ENCODE data around the gene CCSER1. TPM values are rescaled to one million over a fixed set of nuclear protein-coding genes. Genes with fewer than 3 reads are reported as not detected.

Gene CCSER1
- total RNA-seq, 1 experiment from 2014 or later: 4.1 TPM

DNA sequence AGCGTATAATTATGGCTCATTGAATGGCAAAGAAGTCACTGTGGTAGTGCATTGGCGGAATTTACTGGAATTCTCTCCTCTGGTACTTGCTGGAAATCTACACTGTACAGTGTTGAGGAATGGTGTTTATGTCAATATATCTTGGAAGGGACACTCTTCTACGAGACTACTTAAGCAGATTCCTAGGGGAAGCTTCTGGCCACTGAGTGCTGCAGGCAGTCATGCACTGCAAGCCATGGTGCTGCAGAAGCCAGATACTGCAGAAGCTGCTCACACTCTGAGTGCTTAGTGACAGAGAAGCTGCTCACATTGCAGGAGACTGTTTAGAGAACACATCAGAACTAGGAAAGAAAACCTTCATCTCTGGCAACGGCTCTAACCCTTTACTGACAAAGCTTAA, 725.0 kb downstream of the CCSER1 start:
- Histone ChIP-seq H3K4me1 (no peaks in the 10 kb centered on the region), H3K4me3 (ENCODE audit: low read depth, low read length) (no peak overlapping the region), H3K9me3 (no peaks in the 10 kb centered on the region), H3K36me3 (ENCODE audit: control insufficient read depth, insufficient read depth, low read length) (no peaks in the 10 kb centered on the region), H3K27me3 (replicated peaks; ENCODE audit: control insufficient read depth, insufficient read depth, low read length) (no peaks in the 10 kb centered on the region)
- TF ChIP-seq, protein P1, sequence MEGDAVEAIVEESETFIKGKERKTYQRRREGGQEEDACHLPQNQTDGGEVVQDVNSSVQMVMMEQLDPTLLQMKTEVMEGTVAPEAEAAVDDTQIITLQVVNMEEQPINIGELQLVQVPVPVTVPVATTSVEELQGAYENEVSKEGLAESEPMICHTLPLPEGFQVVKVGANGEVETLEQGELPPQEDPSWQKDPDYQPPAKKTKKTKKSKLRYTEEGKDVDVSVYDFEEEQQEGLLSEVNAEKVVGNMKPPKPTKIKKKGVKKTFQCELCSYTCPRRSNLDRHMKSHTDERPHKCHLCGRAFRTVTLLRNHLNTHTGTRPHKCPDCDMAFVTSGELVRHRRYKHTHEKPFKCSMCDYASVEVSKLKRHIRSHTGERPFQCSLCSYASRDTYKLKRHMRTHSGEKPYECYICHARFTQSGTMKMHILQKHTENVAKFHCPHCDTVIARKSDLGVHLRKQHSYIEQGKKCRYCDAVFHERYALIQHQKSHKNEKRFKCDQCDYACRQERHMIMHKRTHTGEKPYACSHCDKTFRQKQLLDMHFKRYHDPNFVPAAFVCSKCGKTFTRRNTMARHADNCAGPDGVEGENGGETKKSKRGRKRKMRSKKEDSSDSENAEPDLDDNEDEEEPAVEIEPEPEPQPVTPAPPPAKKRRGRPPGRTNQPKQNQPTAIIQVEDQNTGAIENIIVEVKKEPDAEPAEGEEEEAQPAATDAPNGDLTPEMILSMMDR (IDR thresholded peaks at IDR 0.05; ENCODE audit: insufficient read depth in 1 of 2, low read depth in 1 of 2, low read length in 1 of 2, severe bottlenecking in 1 of 2, unreplicated experiment in 1 of 2): no peak
- no TSS peak for BruUV-seq (replicated peaks)
- Mint-ChIP-seq H3K4me1 (ENCODE audit: low read depth, unreplicated experiment) (no peaks in the 10 kb centered on the region), H3K4me3 (ENCODE audit: unreplicated experiment) (no peak overlapping the region), H3K27ac (ENCODE audit: unreplicated experiment) (no peak overlapping the region), H3K27me3 (ENCODE audit: insufficient read depth, unreplicated experiment) (no peaks in the 10 kb centered on the region), H3K9me3 (ENCODE audit: unreplicated experiment) (no peaks in the 10 kb centered on the region), H3K36me3 (ENCODE audit: insufficient read depth, unreplicated experiment) (no peaks in the 10 kb centered on the region)
- ChIA-PET POLR2A (no interaction called here), CTCF (no interaction called here)
- DNase-seq: no peak
- intact Hi-C loops (cut with micrococcal nuclease; ENCODE audit: unreplicated experiment): no loop called here

DNA sequence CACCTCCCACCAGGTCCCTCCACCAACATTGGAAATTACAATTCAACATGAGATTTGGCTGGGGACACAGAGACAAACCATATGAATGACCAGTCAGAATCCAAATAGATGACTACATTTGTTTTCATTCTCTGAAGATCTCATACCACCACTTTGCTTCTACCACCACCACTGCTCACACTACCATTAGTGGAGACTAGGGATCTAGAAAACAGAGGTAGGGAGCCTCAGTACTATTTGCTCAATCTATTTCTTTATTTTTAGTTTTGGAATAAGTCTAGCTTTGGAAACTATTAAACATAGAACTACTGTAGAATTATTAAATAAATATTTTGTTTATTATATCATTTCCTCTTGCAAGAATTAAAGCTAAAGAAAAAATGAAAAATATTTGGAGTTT, 727.9 kb downstream of the CCSER1 start:
- TF ChIP-seq, protein P1 (IDR thresholded peaks at IDR 0.05; ENCODE audit: insufficient read depth in 1 of 2, low read depth in 1 of 2, low read length in 1 of 2, severe bottlenecking in 1 of 2, unreplicated experiment in 1 of 2): no peak
- Mint-ChIP-seq H3K27ac (ENCODE audit: unreplicated experiment) (no peak overlapping the region), H3K4me1 (ENCODE audit: low read depth, unreplicated experiment) (no peaks in the 10 kb centered on the region), H3K9me3 (ENCODE audit: unreplicated experiment) (no peaks in the 10 kb centered on the region), H3K36me3 (ENCODE audit: insufficient read depth, unreplicated experiment) (no peaks in the 10 kb centered on the region), H3K27me3 (ENCODE audit: insufficient read depth, unreplicated experiment) (no peaks in the 10 kb centered on the region), H3K4me3 (ENCODE audit: unreplicated experiment) (no peak overlapping the region)
- BruUV-seq (replicated peaks): no TSS peak
- CTCF ChIA-PET: no interaction called here
- Histone ChIP-seq H3K27me3 (replicated peaks; ENCODE audit: control insufficient read depth, insufficient read depth, low read length) (no peaks in the 10 kb centered on the region), H3K4me1 (no peaks in the 10 kb centered on the region), H3K9me3 (no peaks in the 10 kb centered on the region), H3K36me3 (ENCODE audit: control insufficient read depth, insufficient read depth, low read length) (no peaks in the 10 kb centered on the region), H3K4me3 (ENCODE audit: low read depth, low read length) (no peak overlapping the region)
- DNase-seq: no peak
- intact Hi-C loops (cut with micrococcal nuclease; ENCODE audit: unreplicated experiment): no loop called here
- POLR2A ChIA-PET: no interaction called here

DNA sequence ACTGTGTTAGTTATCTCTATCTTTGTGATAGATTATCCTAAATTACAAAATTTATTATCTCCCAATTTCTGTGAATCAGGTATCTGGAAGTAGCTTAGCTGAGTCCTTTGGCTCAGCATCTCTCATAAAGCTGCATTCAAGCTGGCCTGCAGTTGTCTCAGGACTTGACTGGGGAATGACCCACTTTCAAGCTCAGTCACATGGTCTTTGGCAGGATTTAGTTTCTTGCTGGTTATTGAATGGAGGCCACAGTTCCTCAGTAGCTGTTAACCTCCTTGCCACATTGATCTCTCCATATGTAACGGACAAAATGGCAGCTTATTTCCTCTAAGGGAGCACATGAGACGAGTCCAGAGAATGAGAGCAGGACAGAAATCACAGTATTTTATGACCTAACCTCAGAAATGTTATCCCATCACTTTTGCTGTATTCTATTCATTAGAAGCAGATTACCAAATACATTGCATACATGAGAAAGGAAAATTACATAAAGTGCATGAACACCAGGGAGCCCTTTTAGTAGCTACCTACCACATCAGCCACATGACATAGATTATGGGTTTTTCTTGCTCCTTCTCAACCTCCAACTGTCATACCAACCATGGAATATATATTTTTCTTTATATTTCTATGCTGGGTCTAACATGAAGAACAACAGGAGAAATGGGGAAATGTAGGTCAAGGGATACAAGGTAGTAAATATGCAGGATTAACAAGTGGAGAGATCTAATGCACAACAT, 730.1 kb downstream of the CCSER1 start:
- Mint-ChIP-seq H3K27ac (ENCODE audit: unreplicated experiment) (no peak overlapping the region), H3K36me3 (ENCODE audit: insufficient read depth, unreplicated experiment) (no peaks in the 10 kb centered on the region), H3K4me3 (ENCODE audit: unreplicated experiment) (no peak overlapping the region), H3K27me3 (ENCODE audit: insufficient read depth, unreplicated experiment) (no peaks in the 10 kb centered on the region), H3K4me1 (ENCODE audit: low read depth, unreplicated experiment) (no peaks in the 10 kb centered on the region), H3K9me3 (ENCODE audit: unreplicated experiment) (no peaks in the 10 kb centered on the region)
- intact Hi-C loops (cut with micrococcal nuclease; ENCODE audit: unreplicated experiment): no loop called here
- Histone ChIP-seq H3K4me3 (ENCODE audit: low read depth, low read length) (no peak overlapping the region), H3K9me3 (no peaks in the 10 kb centered on the region), H3K4me1 (no peaks in the 10 kb centered on the region), H3K36me3 (ENCODE audit: control insufficient read depth, insufficient read depth, low read length) (no peaks in the 10 kb centered on the region), H3K27me3 (replicated peaks; ENCODE audit: control insufficient read depth, insufficient read depth, low read length) (no peaks in the 10 kb centered on the region)
- TF ChIP-seq, protein P1 (IDR thresholded peaks at IDR 0.05; ENCODE audit: insufficient read depth in 1 of 2, low read depth in 1 of 2, low read length in 1 of 2, severe bottlenecking in 1 of 2, unreplicated experiment in 1 of 2): no peak
- CTCF ChIA-PET: no interaction called here
- no peak for DNase-seq
- no TSS peak for BruUV-seq (replicated peaks)
- POLR2A ChIA-PET: no interaction called here

Measured in Caco-2 (cell line).